Measurements from ENCODE around the gene IRAK4.
"Not testable (repeated sequence)": the region's sequence is repeated elsewhere in the genome, so short reads cannot be mapped to it uniquely, and the experiment has no call there.

Gene IRAK4
- total RNA-seq: 89.1 reads per million, percentile 80 among the genes with 10 or more reads in this experiment

GRCh38 chr12:43758728-43759563 lies at the start of gene IRAK4, which contains the start of gene PUS7L:
Gene IRAK4 (plus strand): TSS chr12:43758951. CDS start chr12:43768112, 9,161 bp downstream.
Gene PUS7L (minus strand): TSS chr12:43758790. CDS start chr12:43755245, 3,545 bp downstream.
- DNase-seq: peak; percentile 93

GRCh38 chr12:43711348-43711747 lies 47.4 kb upstream of the IRAK4 start:
- no peak for DNase-seq

DNA sequence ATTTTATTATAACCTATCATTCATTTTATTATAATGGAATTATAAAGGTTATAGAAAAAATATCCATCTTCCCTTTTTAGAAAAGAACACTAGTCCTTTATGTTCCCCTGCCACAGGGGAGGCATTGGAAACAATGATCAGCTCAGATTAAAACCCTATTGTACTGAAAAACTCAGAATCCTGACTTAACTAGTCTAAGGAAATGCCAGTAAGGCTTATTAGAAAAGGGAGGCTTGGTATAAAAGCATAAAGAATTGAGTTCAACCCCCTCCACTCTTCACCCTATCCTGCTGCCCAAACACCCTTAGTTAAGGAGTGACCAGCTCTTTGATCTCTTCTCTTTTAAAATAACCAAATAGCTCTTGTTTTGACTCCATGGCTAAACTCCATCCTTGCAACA lies 36.1 kb upstream of the IRAK4 start:
- no peak for DNase-seq

DNA sequence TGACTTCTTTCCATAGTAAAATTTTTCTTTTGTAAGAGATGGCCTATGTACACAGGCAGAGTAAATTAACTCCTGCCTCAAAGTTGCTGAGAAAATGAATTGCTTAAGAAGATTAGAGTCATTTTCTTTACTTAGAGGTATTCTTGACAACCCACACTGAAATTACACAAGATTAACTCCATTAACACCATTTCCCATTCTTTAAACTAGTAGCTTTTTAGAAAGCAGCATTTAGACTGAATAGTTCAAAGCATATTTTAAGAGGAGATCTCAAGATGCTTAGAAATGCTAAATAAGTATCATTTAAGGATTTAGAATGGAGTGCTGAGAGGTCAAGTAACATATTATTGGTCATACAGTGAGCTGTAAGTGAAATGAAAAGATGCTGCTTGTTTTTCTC lies 35.6 kb upstream of the IRAK4 start:
- DNase-seq: no peak

GRCh38 chr12:43728117-43728516 lies 30.6 kb upstream of the IRAK4 start:
- DNase-seq: no peak

DNA sequence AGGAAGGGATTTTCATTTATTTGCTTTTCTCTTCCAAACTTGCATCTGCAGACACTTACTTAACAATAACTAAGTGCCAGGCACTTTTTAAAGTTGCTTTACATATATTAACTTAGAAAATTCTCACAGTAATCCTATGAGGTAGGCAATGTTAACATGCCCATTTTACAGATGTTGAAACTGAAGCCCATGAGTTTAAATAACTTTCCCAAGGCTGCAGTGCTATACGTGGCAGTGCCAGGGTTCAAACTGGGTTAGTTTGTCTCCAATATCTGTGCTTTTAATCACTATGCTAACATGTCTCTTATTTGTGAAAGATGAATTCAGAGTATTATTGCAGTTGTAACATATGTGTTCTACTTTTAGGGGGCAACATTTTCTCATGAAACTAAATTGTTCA lies 30.1 kb upstream of the IRAK4 start:
- DNase-seq: no peak

DNA sequence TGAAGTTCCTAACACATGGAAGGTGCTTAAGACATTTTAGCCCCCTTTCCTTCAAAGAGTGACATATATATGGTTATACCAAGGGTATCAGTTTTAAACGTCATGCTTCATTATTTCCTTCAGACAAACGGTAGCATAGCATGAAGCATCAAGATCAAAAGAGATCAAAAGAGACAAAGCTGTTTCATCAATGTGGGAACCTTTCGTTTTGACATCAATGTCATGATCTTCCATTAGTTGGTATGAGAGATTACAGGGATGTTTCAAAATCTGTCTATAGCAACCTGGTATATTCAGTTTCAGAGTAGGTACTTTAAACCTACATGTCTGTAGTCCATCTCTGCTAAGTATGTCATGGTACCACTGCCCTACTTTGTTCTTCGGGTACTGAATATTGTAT lies 28.5 kb upstream of the IRAK4 start:
- DNase-seq: no peak

- DNase-seq: no peak
Observed at GRCh38 chr12:43733687-43734086, 25.1 kb upstream of the IRAK4 start.

DNA sequence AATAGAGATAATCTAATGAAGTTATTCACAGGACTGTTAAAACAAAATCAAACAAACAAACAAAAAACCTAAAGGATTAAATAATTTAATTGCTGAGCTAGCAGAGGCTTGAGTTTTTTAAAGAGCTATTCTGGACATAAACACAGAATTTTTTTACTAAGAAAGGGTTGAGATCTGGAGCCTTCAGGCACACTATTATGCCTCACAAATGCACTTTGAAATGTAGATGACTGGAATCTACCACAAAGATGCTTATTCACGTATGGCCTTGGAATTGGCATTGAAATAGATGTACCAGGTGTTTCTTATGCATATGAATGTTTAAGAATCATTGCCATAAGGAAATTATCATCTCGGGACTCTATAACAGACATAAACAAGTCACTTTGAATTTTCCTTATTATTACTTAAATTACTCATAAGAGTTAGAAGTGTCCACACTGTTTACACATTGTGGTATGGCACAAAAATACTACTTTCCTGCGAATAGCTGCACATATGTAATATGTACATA lies 21.8 kb upstream of the IRAK4 start:
- no peak for DNase-seq

DNA sequence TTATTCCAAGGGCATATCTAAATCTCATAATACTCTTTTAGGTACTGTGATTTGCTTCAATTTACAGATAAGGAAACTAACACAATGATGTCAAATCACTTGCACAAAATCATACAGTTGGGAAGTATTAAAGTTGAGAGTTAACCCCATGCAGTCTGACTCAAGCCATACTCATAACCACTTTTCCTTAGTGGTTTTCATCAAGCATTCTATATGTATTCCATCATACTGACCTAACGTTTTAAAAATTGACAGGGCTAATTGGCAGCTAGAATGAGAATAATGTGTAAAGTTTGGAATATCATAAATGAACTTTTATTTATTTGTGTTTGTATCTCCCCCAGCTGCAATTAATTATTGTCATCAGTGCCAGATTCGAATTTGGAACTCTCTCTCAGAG lies 21.1 kb upstream of the IRAK4 start:
- no peak for DNase-seq

- DNase-seq: no peak
Observed at GRCh38 chr12:43740511-43741100, 18.1 kb upstream of the IRAK4 start.

GRCh38 chr12:43742106-43742505 lies 16.6 kb upstream of the IRAK4 start:
- DNase-seq: no peak

DNA sequence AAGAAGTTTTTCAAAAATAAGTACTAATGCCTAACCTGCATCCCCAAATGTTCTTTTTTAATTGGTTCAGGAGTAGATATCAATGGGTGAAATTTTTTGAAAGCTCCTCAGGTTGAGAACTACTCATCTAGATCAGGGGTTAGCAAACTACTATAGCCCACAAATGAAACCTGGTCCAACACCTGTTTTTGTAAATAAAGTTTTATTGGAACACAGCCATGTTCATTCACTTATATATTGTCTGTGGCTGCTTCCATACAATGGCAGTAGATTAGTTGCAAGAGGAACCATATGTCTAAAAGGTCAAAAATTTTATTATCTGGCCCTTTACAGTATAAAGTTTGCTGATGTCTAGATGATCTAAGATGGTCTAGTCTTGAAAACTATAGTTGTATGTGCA lies 13.9 kb upstream of the IRAK4 start:
- DNase-seq: no peak

DNA sequence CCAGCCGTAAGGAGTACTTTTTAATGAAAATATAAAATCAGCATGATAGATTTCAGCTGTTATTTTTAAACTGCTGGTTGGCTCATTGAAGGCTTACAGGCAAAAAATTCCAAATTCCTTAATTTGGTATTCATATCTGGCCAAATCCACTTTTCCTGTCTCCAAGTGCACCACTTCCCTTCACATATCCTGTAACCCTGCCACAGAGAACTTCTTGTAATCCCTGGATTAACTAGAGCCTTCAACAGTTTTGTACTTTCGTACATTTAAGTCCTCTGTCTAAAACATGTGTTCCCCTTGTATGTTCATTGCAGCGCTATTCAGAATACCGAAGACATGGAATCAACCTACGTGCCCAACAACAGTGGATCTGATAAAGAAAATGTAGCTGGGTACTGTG lies 9.7 kb upstream of the IRAK4 start:
- DNase-seq: no peak

- DNase-seq: no peak
Observed at GRCh38 chr12:43750814-43751213, 7.9 kb upstream of the IRAK4 start.

DNA sequence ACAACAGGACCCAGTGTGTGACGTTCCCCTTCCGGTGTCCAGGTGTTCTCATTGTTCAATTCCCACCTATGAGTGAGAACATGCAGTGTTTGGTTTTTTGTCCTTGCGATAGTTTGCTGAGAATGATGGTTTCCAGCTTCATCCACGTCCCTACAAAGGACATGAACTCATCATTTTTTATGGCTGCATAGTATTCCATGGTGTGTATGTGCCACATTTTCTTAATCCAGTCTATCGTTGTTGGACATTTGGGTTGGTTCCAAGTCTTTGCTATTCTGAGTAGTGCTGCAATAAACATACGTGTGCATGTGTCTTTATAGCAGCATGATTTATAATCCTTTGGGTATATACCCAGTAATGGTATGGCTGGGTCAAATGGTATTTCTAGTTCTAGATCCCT lies 7.4 kb upstream of the IRAK4 start:
- DNase-seq: not testable (repeated sequence)

- DNase-seq: no peak
Observed at GRCh38 chr12:43754015-43754414, 4.7 kb upstream of the IRAK4 start.

DNA sequence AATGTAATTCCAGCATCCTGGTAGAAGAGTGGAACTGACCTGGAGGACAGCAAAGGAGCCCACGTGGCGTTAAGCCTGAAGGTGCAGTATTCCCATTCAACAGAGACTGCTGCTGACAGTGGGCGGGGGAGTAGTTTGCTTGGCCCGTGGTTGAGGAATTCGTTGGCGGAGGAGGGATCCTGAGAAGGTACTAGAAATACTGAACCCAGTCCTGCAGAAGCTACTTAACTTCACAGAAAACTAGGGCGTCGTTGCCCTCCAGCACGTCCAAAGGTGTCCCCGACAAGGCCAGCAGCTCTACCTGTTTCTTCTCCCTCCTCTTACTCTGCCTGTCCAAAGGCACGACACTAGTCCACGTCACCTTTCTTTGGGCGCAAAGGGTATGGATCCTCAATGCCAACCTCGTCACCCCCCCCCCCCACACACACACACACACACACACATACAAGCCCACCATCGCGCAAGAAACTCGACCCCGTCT lies 464 bp upstream of the IRAK4 start:
- no peak for DNase-seq

- no peak for DNase-seq
Observed at GRCh38 chr12:43760396-43760795, 1.6 kb downstream of the IRAK4 start.

GRCh38 chr12:43761500-43761899 lies 2.7 kb downstream of the IRAK4 start:
- no peak for DNase-seq

- no peak for DNase-seq
Observed at GRCh38 chr12:43762596-43762995, 3.8 kb downstream of the IRAK4 start.

- no peak for DNase-seq
Observed at GRCh38 chr12:43763769-43764168, 5.0 kb downstream of the IRAK4 start.

- DNase-seq: no peak
Observed at GRCh38 chr12:43764528-43764927, 5.8 kb downstream of the IRAK4 start.

DNA sequence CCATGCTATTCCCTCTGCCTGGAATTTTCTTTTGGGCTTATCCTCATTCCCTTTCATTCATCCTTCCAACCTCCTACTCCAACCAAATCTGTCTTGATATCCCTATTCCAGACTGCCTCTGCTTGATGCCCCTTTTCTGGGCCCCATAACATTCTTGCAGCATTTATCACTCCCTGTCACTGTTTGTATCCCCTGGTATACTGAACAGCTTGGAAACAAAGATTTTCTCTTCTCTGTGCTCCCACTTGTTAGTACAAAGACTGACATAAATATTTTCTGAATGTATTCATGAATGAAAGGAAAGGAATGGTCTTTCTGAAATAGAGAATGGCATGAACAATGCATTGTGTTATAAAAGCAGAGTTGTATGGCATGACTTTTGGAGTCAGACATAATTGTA lies 7.5 kb downstream of the IRAK4 start:
- DNase-seq: no peak

Measured in effector CD4-positive, alpha-beta T cell (primary cell).